Testis (tissue), 3 donors: ENCODE measurements around the gene LPAR1. TPM values are rescaled to one million over a fixed set of nuclear protein-coding genes. Genes with fewer than 3 reads are reported as not detected.

Experiments used
- DNase-seq: peaks from one replicate; pipeline ENCODE4 v3.0.0-alpha.2; 2019
- H3K27ac ChIP-seq, 2 donors: fragments of 200-600 bp; sonication (generic); one replicate each; pipeline ENCODE4 v1.5.1; 2019
- H3K27me3 ChIP-seq: fragments of 200-600 bp; sonication (generic); one replicate; pipeline ENCODE4 v1.5.1; 2019
- H3K36me3 ChIP-seq: fragments of 200-600 bp; sonication (generic); one replicate; pipeline ENCODE4 v1.5.1; 2017; ENCODE audit warnings: low read depth; ENCODE audit errors: missing control alignments
- H3K4me1 ChIP-seq: fragments of 200-600 bp; sonication (generic); one replicate; pipeline ENCODE4 v1.5.1; 2019
- H3K4me3 ChIP-seq, 2 donors: fragments of 200-600 bp; sonication (generic); one replicate each; pipeline ENCODE4 v1.5.1; 2017 to 2019
- H3K9me3 ChIP-seq: fragments of 200-600 bp; sonication (generic); one replicate; pipeline ENCODE4 v1.5.1; 2017
- POLR2A ChIP-seq: fragments of 450-650 bp; IDR thresholded peaks from one replicate; pipeline ENCODE4 v1.6.1; 2017; ENCODE audit warnings: antibody characterized with exemption, mild to moderate bottlenecking, moderate library complexity
- WGBS, 2 donors: methylation state at CpG; one replicate each; pipeline ENCODE4 v1.1.5; 2018; 5-methylcytosine and 5-hydroxymethylcytosine counted together
- intact Hi-C: fragments of 100-400 bp; cut with DNase I; formaldehyde crosslinking; loops from one replicate; pipeline ENCODE4 v1.15.1; 2023; ENCODE audit warnings: low total_unique reads
- polyA plus RNA-seq: library from polyadenylated mRNA; stranded (reverse); fragments of 350-450 nt; fragmentation: Illumina TruSeq; extraction: RNeasy Lipid Tissue Mini Kit (QIAGEN cat#74804); gene quantifications from one replicate; pipeline ENCODE4 v1.2.3, GENCODE V29; 2014; ENCODE audit warnings: low read depth, low replicate concordance; ENCODE audit not compliant: insufficient read depth
- total RNA-seq, 2 donors: library from RNA; depleted of rRNA; stranded (reverse); fragments of >200 nt; gene quantifications; one replicate each; pipeline ENCODE4 v1.2.3, GENCODE V29; 2016
- TF ChIP-seq, protein P1 (sequence below), 3 experiments: fragments of 450-650 bp in 2 of 3; fragments of 200-600 bp in 1 of 3; sonication (generic) in 1 of 3; IDR thresholded peaks; one replicate each; pipeline ENCODE4 v1.5.1; 2016 to 2019; ENCODE audit warnings: antibody characterized with exemption in 3 of 3, mild to moderate bottlenecking in 2 of 3, moderate library complexity in 1 of 3

The LPAR1 gene
- total and polyA plus RNA-seq, 3 donors from 2014 or later, result 13.1 to 23.9 (median 19.5) TPM

DNA sequence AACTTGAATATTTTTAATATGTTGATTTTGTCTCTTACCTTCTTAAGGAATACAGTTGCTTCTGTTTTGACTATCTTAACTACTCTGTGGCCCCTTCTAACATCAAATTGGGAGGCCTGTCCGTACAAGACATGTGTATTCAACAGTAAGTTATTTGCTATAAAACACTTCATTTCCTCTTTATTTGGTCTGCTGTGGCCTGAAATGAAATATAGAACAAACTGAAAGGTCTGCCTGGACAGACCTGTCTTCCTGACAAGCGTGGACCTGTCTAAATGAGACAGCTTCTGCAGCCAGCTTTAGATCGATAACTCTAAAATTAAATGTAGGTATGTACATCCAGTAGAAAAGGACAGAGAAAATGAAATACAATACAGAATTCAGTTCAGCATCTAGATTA, 2.2 kb upstream of the LPAR1 start:
- Histone ChIP-seq H3K27me3 (no peaks in the 10 kb centered on the region), H3K27ac (no peak overlapping the region), H3K9me3 (no peaks in the 10 kb centered on the region), H3K4me3 (no peak overlapping the region), H3K36me3 (no peaks in the 10 kb centered on the region), H3K4me1 (peaks cover 12% of the 10 kb centered on the region)
- TF ChIP-seq, protein P1, sequence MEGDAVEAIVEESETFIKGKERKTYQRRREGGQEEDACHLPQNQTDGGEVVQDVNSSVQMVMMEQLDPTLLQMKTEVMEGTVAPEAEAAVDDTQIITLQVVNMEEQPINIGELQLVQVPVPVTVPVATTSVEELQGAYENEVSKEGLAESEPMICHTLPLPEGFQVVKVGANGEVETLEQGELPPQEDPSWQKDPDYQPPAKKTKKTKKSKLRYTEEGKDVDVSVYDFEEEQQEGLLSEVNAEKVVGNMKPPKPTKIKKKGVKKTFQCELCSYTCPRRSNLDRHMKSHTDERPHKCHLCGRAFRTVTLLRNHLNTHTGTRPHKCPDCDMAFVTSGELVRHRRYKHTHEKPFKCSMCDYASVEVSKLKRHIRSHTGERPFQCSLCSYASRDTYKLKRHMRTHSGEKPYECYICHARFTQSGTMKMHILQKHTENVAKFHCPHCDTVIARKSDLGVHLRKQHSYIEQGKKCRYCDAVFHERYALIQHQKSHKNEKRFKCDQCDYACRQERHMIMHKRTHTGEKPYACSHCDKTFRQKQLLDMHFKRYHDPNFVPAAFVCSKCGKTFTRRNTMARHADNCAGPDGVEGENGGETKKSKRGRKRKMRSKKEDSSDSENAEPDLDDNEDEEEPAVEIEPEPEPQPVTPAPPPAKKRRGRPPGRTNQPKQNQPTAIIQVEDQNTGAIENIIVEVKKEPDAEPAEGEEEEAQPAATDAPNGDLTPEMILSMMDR (IDR thresholded peaks at IDR 0.05), result no peak
- 88 to 95% methylated on average over 3 of the region's 3 CpGs for WGBS, 2 donors
- DNase-seq, result no peak
- intact Hi-C loops, result no loop called here

DNA sequence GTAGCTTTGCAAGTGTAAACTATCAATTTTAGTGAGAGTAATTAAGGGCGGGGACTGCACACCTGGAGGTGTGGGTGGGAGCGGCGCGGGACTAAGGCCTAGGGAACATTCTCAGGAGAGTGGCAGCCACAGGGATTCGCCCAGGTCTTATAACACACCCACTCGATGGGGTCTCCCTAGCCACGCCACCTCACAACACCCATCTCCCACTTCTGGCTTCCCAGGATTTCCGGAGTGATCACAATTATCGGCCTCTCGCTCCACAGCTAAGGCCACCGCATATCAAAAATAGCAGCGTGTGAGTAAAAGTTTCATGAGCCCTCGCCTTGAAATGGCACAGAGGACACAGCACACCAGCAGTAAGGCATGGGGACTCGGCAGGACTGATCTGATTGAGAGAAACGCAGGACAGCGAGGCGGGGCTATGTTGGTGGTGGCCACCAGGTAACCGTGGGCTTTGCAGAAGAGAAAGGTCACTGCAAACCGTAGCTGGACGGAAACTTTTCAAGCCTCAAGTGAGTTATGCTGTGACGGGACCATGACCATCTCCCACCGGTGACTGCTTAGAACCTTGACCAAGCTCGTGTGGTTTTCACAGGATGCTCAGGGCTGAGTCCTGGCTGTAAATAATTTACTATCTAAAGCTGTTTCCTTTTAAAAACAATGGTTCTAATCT, 1.1 kb upstream of the LPAR1 start:
- 24 to 36% methylated on average over 23 of the region's 23 CpGs for WGBS, 2 donors
- TF ChIP-seq POLR2A, result no peak
- TF ChIP-seq, protein P1 (IDR thresholded peaks at IDR 0.05), result no peak
- intact Hi-C loops, result loop anchor here (10.0 kb wide), 1 partner anchor 385 kb away; no protein-coding TSS in a partner anchor
- peak overlapping the region; percentile 90 to 95 for H3K27ac ChIP-seq
- H3K4me3 ChIP-seq, result peak overlapping the region; percentile 73 to 78
- peak; percentile 21 for DNase-seq
- H3K4me1 ChIP-seq, result peaks cover 18% of the 10 kb centered on the region
- no peaks in the 10 kb centered on the region for H3K27me3 ChIP-seq
- H3K36me3 ChIP-seq, result no peaks in the 10 kb centered on the region
- H3K9me3 ChIP-seq, result no peaks in the 10 kb centered on the region

DNA sequence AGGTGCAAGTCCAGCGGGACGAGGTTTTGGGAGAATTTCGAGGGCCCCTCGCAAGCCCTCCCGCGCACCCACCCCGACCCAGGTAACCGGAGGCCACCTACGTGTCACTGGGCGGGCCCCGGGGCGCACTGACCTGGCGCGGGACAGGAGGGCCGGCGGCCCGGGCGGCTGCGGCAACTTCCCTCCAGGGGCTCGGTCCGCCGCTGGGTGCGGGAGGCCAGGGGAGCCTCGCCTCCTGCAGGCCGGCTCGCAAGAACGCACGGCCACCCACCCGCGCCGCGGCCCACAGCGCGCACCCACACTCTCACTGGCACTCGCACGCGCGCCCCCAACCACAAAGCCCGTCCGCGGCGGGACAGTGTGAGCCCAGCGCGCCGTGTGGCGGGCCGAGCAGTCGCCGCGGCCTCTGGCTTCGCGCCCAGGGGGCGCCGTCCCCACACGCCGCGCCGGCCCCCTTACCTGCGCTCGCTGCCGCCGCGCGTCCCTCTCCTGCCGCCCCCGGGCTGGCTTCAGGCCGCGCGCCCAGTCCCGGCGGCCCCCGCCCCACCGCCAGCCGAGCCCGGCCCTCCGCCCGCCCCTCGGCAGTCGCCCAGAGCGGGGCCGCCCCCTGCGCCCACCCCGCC, 451 bp downstream of the LPAR1 start:
- H3K27ac ChIP-seq, result peak overlapping the region; percentile 88 to 95
- H3K27me3 ChIP-seq, result no peaks in the 10 kb centered on the region
- peak overlapping the region; percentile 73 to 78 for H3K4me3 ChIP-seq
- 0 to 1% methylated on average over 1 to 27 of the region's 83 CpGs for WGBS, 2 donors
- peaks cover 23% of the 10 kb centered on the region for H3K4me1 ChIP-seq
- peak; percentile 46 for DNase-seq
- no peaks in the 10 kb centered on the region for H3K36me3 ChIP-seq
- TF ChIP-seq, protein P1 (IDR thresholded peaks at IDR 0.05), result no peak
- no peak for TF ChIP-seq POLR2A
- no peaks in the 10 kb centered on the region for H3K9me3 ChIP-seq
- intact Hi-C loops, result loop anchor here (10.0 kb wide), 1 partner anchor 383 kb away; no protein-coding TSS in a partner anchor

DNA sequence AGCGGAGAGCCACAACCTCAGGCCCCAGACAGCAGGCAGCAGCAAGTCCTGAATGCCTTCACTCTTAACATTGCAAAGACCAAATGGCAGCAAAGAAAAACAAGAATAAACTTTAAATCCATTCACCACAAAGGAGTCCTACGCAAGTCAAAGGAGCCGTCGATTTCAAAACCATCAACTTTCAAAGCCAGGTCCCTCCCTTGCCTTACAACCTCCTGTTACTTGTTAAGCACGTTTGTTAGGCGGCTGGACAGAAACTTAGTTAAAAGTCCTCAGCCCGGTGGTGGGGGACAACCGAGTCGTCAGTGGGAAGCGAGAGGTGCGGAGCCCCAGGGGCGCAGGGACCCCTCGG, 938 bp downstream of the LPAR1 start:
- 2 to 5% methylated on average over 11 to 13 of the region's 13 CpGs for WGBS, 2 donors
- H3K4me1 ChIP-seq, result peaks cover 26% of the 10 kb centered on the region
- no peaks in the 10 kb centered on the region for H3K27me3 ChIP-seq
- H3K9me3 ChIP-seq, result no peaks in the 10 kb centered on the region
- H3K27ac ChIP-seq, result peak overlapping the region; percentile 88 to 95
- H3K4me3 ChIP-seq, result peak overlapping the region; percentile 73 to 78
- TF ChIP-seq, protein P1 (IDR thresholded peaks at IDR 0.05), result no peak
- TF ChIP-seq POLR2A, result no peak
- peak; percentile 33 for DNase-seq
- intact Hi-C loops, result loop anchor here (10.0 kb wide), 1 partner anchor 383 kb away; no protein-coding TSS in a partner anchor
- H3K36me3 ChIP-seq, result no peaks in the 10 kb centered on the region
